Esophagus squamous epithelium (tissue), 4 donors: Measurements from ENCODE around the gene ARHGAP25.

Experiments used
- CTCF ChIP-seq, 6 experiments: fragments of 450-650 bp in 4 of 6; fragments of 200-600 bp in 2 of 6; sonication (generic) in 2 of 6; IDR thresholded peaks; one replicate each; pipeline ENCODE4 v1.5.1; 2016 to 2019; ENCODE audit warnings: antibody characterized with exemption in 6 of 6, mild to moderate bottlenecking in 4 of 6, moderate library complexity in 4 of 6
- POLR2A ChIP-seq, 4 donors: fragments of 450-650 bp; IDR thresholded peaks; one replicate each; pipeline ENCODE4 v1.6.1; 2017; ENCODE audit warnings: antibody characterized with exemption in 4 of 4, mild to moderate bottlenecking in 4 of 4, moderate library complexity in 3 of 4

GRCh38 chr2:68767996-68768395 is 33.4 kb downstream of the ARHGAP25 start:
- TF ChIP-seq CTCF (IDR thresholded peaks at IDR 0.05) (no peak), POLR2A (IDR thresholded peaks at IDR 0.05) (no peak)
